NCI-H2196 treated with DMSO at 0.1 percent for 48 hours (cell line): ENCODE measurements around the gene ID1.
"Not testable (repeated sequence)": the region's sequence is repeated elsewhere in the genome, so short reads cannot be mapped to it uniquely, and the experiment has no call there.

Experiments used
- DNase-seq: peaks from one replicate; lab custom pipeline; 2025; ENCODE audit not compliant: unreplicated experiment; lab: John Stamatoyannopoulos, UW

The ID1 gene

GRCh38 chr20:31596831-31597480 lies 8.1 kb upstream of the ID1 start:
- DNase-seq: no peak

DNA sequence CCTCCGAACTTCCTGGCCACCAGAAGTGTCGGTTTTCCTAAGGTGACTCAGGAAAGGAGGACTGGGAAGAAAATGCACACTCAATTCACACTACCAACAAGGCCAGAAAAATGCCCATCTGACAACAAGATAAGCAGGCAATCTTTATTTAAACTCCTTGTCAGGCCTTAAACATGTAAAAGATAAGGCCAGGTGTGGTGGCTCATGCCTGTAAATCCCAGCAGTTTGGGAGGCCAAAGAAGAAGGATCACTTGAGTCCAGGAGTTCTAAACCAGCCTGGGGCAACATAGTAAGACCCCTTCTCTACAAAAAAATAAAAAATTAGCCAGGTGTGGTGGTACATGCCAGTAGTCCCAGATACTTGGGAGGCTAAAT lies 7.6 kb upstream of the ID1 start:
- DNase-seq: no peak

DNA sequence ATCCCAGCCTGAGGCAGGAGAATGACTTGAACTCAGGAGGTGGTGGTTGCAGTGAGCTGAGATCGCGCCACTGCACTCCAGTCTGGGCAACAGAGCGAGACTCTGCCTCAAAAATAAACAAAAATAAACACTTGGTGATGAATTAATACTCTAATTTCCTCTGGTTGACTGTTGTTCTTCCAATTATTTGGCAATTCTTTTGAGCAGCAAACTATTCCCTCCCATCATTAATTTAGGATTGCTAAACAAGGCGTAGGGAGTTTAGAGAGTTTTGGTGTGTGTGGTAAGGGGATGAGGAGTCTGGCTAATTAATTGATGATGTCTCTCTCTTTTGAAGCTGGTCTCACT lies 2.7 kb upstream of the ID1 start:
- no peak for DNase-seq

GRCh38 chr20:31602779-31603441 lies 2.2 kb upstream of the ID1 start:
- DNase-seq: no peak

- DNase-seq: peak; percentile 96
Observed at GRCh38 chr20:31603822-31604566, 1.1 kb upstream of the ID1 start.

DNA sequence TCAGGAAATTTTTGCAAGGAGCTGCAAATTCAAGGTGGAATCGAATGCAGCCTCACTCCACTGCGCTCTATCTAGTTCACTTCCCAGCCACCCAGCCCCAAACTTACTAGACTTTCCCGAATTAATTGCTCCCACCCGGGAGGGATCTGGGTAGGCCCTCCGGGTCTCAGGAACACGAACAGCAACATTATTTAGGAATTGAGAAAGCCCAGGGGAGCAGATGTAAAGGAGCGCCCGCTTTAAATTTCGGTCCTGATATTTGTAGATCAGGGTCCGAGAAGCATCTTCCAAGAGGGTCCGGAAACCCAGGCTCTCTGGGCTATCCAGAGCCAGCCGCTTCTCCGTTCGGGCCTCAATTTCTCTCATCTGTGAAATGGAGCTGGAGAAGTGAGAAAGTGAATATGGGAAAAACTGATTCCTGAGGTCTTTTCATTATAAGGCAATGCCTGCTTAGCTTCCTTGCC lies 490 bp upstream of the ID1 start:
- no peak for DNase-seq

DNA sequence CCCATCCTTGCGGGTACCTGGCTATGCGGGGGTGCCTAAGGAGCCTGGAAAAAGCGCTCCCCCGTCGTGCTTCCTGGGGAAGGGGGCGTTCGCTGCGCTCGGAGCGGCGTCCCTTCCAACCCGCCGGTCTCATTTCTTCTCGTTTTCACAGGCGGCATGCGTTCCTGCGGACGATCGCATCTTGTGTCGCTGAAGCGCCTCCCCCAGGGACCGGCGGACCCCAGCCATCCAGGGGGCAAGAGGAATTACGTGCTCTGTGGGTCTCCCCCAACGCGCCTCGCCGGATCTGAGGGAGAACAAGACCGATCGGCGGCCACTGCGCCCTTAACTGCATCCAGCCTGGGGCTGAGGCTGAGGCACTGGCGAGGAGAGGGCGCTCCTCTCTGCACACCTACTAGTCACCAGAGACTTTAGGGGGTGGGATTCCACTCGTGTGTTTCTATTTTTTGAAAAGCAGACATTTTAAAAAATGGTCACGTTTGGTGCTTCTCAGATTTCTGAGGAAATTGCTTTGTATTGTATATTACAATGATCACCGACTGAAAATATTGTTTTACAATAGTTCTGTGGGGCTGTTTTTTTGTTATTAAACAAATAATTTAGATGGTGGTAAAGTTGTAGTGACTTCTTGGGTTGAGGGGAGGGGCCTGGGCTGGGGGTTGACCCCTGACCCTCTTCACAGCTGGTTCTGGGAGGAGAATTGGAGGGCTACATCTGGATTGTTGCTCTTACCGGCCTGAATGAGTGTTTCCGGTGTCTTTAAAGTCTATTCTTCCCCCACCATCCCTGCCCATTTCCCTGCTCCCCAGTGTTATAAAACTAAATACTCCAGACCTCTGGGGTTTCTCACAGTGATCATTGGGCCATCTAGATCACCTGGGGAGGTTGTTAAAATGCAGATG lies 1.1 kb downstream of the ID1 start:
- no peak for DNase-seq

DNA sequence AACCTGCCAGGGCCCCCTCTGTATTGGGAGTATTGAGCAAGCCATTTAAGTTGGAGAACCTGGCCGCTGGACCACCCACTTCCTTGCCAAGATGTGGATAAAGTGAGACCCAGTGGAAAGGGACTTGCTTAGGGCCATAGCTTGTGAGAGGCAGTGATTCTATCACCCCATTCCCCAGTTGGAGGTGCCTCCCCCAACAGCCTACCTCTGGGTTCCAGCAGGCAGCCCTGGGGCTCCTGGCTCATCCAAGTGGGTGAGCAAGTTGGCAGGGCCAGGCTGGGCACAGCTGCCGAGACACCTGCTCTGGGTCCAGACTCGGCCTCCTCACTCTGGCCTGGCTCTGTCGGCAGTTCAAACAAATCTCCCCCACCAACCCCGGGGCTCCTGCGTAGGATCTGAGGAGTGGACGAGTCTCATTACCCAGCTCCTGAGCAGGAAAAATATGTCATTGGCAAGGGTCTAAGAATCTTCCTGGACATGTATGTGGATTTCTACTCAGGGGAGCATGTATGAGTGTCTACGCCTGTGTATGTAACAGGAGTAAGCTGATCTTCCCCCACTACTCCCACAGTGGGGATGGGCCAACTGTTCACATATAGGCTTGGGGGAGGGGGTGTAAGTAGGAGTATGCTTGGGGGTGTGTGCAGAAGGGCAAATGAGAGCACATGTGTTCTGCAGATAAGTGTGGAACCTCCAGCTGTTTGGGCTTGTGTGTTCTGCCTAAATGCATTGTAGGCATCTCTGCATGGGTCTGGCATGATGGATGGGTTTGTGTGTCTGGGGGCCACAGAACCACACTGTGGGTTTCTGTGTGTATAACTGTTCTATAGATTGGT lies 1.9 kb downstream of the ID1 start:
- no peak for DNase-seq

DNA sequence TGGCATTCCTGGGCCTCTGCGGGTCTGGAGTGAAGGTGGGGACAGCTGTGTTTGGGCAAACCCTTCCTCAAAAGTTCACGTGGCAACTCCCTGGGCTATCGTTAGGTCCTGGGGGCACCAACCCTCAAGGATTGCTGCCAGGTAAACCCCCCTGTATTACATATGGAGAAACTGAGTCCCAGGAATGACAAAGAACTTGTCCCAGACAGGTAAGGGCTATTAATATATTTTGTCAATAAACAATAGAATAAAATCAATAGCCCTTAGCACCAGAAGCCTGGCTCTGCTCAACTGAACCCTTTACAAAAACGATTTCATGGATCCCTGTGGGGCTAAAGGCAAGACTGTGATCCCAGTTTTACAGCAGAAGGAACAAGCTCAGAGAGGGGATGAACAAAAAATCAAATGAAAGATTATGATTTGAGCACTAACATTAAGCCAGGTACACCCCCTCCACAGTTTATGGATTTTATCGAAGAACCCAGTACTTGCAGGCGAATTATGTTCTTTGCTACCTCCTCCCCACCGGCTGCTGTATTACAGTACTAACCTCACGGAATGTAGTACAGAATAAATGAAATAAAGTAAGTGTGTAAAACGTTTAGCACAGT lies 2.7 kb downstream of the ID1 start:
- DNase-seq: no peak

DNA sequence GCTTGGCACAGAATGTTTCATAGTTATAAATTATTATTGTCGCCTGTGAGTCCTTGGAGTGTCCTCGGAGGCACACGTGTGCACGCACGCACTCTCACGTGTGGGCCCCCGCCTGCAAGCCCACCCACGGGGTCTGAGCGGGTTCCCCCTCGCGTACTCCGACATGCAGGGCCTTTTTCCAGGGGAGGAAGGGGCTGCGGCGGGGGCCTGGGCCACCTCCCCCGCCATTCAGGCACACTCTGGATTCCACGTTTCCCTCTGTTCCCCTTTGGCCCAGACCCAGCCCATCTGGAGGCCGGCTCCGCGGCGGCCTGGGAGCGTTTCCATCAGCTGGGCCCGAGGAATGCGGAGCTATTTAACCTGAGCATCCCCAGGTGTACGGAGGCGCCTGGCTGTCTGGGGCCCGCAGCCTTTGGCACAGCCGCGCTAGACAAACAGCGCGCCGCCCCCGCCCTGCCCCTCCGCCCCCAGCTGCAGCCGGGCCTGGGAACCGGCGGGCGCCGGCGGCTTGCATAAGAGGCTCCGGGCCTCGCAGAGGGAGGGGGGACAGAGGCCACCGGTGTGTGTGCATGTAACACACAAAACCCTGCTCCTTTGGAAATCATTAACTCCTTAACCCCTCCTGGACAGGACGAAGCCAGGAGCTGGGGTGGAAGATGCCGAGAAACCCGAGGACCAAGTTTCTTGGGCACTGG lies 3.3 kb downstream of the ID1 start:
- peak; percentile 95 for DNase-seq

- DNase-seq: not testable (repeated sequence)
Observed at GRCh38 chr20:31612271-31612640, 7.2 kb downstream of the ID1 start.

DNA sequence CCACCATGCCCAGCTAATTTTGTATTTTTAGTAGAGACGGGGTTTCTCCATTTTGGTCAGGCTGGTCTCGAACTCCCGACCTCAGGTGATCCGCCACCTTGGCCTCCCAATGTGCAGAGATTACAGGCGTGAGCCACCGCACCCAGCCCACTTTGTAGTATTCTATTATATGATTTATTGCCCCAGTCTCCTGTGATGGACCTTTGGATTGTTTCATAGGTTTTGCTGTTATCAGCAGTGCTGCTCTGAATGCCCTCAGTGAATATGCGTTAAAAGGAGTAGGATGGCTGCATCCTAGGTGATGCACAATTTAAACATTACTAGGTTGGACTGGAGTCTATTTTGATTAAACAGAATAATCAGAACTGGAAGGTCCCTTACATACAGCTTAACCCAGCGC lies 10.3 kb downstream of the ID1 start:
- DNase-seq: no peak

GRCh38 chr20:31617432-31618104 lies 12.5 kb downstream of the ID1 start:
- DNase-seq: no peak

- no peak for DNase-seq
Observed at GRCh38 chr20:31620246-31620645, 15.2 kb downstream of the ID1 start.

DNA sequence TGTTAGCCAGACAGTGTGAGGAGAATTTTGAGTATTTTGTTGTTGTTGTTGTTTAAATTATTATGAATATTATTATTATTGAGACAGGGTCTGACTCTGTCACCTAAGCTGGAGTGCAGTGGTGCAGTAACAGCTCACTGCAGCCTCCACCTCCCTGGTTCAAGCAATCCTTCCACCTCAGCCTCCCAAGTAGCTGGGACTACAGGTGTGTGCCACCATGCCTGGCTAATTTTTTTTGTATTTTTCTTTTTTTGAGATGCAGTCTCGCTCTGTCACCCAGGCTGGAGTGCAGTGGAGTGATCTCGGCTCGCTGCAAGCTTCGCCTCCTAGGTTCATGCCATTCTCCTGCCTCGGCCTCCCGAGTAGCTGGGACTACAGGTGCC lies 18.0 kb downstream of the ID1 start:
- not testable (repeated sequence) for DNase-seq

DNA sequence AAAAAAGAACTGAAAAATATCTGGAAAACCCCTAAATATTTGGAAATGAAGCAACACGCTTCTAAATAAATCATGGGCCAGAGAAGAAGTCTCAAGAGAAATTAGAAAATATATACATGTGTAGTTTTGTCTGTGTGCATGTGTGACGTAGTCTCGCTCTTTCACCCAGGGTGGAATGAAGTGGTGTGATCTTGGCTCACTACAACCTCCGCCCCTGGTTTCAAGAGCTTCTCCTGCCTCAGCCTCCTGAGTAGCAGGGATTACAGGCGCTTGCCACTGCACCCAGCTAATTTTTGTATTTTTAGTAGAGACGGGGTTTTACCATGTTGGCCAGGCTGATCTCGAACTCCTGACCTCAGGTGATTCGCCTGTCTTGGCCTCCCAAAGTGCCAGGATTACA lies 21.4 kb downstream of the ID1 start:
- DNase-seq: not testable (repeated sequence)

- not testable (repeated sequence) for DNase-seq
Observed at GRCh38 chr20:31628057-31628456, 23.0 kb downstream of the ID1 start.

GRCh38 chr20:31630187-31630790 lies 25.2 kb downstream of the ID1 start:
- peak; percentile 71 for DNase-seq
